ENCODE results near the gene SPIRE1.
"Not testable (repeated sequence)": the region's sequence is repeated elsewhere in the genome, so short reads cannot be mapped to it uniquely, and the experiment has no call there.

The SPIRE1 gene

DNA sequence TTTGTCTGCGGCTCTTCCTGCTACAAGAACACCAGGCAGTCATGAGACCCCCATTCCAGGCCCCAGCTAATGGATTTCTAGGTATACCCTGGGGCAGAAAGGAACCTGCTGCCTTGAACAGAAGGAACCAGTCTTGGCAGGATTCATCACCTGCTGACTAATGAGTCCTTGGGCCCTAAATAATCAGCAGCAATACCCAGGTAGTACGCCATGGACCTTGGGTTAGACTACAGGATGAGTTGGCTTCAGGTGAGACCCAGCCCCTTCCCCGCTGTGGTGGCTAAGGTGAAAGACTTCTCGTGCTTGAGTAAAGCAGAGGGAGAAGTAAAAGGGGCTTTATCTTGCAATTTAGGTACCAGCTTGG is 105.0 kb downstream of the SPIRE1 start:
- DNase-seq (ENCODE audit: low spot score), result no peak

DNA sequence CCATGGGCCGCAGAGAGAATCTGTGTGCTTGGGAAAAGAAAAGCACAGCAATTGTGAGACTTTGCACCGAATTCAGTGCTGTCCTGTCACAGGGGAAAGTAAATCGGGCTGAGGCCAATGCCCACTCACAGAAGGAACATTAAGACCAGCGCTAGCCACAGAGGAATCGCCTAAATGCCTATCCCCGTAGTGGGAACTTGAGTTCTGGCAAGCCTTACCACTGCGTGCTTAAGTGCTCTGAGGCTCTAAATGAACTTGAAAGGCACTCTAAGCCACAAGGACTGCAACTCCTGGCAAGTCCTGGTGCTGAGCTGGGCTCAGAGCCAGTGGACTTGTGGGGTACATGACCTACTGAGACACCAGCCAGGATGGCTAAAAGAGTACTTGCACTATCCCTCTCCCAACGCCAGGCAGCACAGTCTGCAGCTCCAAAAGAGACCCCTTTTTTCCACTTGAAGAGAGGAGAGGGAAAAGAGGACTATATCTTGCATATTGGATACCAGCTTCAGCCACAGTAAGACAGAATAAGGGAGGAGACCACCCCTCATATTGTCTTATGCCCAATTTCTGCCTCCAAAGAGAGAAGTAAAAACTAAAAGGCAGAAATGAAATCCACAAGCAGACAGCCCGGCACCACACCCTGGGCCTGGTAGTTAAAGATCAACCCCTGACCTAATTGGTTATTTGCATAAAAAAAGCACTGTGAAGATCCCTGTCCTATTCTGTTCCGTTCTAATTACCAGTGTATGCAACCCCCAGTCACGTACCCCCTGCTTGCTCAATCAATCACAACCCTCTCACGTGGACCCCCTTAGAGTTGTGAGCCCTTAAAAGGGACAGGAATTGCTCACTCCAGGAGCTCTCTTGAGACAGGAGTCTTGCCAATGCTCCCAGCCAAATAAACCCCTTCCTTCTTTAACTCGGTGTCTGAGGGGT is 105.7 kb downstream of the SPIRE1 start:
- not testable (repeated sequence) for DNase-seq (ENCODE audit: low spot score)

DNA sequence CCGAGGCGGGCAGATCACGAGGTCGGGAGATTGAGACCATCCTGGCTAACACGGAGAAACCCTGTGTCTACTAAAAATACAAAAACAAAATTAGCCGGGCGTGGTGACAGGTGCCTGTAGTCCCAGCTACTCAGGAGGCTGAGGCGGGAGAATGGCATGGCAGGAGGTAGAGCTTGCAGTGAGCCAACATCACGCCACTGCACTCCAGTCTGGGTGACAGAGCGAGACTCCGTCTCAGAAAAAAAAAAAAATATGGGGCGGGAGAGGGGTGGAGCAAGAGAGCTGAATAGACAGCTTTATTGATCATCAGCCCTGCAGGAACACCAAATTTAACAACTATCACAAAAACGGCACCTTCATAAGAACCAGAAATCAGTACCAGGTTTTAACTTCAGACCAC is 106.4 kb downstream of the SPIRE1 start:
- DNase-seq (ENCODE audit: low spot score), result not testable (repeated sequence)

DNA sequence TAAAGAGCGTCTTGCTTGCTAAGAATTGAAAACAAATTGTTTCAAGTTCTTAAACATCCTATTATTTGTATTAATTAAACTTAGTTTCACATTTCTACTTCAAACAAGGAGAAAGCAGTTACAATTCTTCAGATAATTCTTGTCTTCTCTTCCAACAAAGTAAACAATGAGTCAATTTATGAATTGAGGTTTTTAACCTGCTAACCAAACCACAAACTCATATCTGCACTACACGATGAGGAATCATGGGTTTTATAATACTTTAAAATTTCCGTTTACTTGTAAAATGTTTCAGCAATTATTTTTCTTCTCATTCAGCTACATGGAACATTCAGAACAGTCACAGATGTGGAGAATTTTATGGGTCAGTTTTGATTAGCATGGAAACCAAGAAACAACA is 114.2 kb downstream of the SPIRE1 start:
- no peak for DNase-seq (ENCODE audit: low spot score)

DNA sequence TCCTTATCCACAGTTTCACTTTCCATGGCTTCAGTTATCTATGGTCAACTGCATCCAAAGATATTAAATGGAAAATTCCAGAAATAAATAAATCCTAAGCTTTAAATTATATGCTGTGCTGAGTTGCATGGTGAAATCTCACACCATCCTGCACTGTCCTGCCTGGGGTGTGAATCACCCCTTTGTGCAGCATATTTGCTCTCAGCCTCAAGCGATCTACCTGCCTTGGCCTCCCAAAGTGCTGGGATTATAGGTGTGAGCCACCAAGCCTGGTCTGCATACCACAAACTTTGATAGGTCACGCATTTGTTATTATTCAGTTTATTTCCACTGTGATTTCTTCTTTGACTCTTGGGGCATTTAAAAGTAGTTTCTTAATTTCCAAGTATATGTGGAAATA is 117.2 kb downstream of the SPIRE1 start:
- no peak for DNase-seq (ENCODE audit: low spot score)

DNA sequence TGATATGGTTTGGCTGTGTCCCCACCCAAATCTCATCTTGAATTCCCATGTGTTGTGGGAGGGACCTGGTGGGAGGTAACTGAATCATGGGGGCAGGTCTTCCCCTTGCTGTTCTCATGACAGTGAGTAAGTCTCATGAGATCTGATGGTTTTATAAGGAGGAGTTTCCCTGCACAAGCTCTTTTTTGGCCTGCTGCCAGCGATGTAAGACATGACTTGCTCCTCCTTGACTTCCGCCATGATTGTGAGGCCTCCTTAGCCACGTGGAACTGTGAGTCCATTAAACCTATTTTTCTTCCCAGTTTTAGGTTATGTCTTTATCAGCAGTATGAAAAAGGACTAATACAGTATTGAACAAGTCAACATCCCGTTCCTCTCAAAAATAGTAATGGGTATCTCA is 118.7 kb downstream of the SPIRE1 start:
- not testable (repeated sequence) for DNase-seq (ENCODE audit: low spot score)

DNA sequence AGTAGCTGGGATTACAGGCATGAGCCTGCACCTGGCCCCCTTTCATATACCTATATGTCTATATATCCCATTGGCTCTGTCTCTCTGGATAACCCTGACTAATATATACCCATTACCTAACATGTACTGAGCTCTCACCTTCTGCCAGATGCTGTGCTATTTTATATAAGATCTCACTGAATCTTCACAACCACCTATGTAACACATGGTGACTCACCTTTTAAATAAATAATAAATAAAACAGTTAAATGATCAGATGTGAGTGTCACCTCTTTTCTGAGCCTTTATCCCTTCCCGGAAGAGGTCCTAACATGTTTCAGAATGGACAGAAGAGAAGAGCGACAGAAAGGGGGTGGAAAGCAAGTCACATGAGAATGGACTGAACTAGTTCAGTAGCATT is 123.1 kb downstream of the SPIRE1 start:
- DNase-seq (ENCODE audit: low spot score), result no peak

DNA sequence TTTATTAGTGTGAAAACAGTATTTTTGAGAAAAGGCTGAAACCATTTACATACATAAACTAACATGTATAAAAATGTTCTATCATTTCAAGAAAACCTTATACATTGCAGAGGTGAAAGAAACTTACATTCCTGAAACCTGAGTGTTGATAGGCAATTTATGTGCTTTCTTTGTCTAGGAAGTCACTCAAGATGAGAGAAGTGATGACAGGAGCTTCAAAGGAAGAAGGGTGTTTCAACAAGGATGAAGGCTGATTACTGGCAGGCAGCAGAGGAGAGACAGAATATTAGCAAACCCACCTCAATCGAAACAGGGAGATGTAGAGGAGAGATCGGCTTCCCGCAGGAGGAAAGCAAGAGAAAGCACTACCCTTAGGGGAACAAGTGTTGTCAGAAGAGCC is 125.2 kb downstream of the SPIRE1 start:
- no peak for DNase-seq (ENCODE audit: low spot score)

DNA sequence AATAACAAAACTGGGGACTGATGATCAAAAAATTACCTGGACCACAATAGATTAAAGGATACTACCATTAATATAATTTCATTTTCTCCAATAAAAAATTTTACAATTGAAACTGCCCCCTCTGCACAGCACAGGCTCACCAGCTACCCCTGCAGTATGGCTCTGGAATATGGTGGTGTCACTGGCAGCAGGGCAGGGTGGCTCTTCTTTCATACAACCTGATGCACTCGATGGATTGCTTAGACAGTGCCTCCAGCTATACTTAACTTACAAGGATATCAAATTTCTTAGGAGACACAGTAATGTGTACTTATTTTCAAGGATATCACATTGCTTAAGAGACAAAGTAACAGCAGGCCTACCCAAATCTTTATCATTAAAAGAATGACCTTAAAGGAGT is 126.2 kb downstream of the SPIRE1 start:
- no peak for DNase-seq (ENCODE audit: low spot score)

DNA sequence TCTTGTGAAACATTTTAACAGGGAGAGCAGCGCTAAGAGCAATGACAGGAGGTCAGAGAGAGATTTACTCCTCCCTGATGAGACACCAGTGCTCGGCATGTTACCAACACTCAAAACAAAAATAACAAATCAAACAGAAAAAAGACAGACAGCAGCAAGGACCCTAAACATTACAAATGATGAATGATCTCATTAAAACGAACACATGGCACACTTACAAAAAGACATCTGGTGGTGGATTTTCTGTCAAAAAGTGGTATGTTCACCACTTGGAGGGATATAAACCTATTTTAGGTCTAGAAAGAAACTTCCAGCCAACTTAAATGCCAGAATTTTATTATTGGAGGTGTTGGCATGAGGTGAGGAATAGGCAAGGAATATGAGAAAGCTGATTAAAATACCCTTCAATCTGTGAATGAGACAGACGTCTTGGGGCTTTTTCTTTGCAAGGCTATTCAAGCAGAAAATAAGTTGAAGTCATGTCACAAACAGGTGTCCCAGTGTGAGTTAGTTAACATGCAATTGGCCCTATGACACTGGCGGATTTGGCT is 137.4 kb downstream of the SPIRE1 start:
- no peak for DNase-seq (ENCODE audit: low spot score)

DNA sequence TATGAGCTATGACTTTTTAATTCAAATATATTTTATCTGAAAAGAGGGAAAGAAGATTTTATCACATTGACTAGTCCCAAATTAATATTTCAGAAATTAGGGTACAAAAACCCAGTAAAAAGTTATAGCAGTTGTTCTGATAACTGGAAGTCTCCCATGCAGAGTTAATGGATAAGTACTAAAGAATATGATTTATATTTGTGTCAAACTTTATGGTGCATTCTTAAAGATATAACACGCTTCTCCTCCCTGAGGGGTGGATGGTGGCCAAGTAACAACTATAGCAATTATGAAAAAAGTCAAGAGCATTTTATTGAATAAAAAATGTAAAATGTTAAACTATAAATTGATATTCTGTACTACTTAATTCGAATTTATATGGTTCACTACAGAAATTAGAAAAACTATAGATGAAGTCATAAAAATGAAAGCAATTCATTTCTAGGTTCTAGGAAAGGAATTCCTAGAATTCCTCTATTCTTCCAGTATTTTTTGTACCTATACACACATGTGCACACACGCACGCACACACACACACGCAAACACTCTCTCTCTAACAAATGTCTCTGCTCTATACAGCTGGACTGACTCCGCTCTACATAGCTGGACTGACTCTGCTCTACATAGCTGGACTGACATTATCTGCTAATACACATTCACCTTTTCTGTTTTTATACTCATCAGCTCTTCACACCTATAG is 138.9 kb downstream of the SPIRE1 start:
- DNase-seq (ENCODE audit: low spot score), result no peak

DNA sequence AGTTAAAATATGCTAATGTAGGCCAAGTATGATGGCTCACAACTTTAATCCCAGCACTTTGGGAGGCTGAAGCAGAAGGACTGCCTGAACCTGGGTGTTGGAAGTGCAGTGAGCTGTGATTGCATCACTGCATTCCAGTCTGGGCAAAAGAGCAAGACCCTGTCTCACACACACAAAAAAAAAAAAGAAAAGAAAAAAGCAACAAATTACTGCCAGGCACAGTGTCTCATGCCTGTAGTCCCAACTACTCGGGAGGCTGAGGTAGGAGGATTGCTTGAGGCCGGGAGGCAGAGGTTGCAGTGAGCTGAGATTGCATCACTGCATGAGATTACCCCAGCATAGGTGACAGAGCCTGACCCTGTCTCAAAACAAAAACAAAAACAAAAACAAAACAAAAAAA is 139.6 kb downstream of the SPIRE1 start:
- no peak for DNase-seq (ENCODE audit: low spot score)

DNA sequence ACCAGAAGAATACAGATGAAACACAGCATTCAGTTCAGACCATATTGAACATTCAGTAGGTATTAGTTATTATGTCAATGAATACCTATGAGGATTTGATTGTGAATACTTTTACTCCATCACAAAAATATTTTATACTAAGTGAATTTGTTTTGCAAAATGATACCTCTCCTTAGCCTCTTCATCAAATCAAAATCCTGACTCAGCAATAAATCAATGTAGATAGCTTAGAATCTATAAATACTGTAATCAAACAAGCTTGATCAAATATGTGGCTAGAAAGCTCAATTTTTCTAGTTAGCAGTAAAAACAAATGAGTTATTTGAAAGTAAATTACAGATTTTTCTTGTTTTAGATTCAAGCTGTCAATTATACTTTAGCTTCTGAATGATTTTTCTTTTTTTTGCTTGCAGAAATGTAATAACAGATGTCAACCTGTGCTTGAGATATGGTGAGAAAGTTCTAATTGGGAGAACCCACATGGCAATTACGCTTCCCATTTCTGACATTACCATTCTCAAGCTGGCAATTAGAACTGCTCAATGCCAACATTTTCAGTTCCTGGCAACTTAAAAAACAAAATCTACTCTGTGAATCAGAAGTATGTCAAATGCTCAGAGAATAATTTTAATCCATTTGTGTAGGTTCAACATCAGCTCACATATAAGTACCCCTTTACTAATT is 140.6 kb downstream of the SPIRE1 start:
- no peak for DNase-seq (ENCODE audit: low spot score)

DNA sequence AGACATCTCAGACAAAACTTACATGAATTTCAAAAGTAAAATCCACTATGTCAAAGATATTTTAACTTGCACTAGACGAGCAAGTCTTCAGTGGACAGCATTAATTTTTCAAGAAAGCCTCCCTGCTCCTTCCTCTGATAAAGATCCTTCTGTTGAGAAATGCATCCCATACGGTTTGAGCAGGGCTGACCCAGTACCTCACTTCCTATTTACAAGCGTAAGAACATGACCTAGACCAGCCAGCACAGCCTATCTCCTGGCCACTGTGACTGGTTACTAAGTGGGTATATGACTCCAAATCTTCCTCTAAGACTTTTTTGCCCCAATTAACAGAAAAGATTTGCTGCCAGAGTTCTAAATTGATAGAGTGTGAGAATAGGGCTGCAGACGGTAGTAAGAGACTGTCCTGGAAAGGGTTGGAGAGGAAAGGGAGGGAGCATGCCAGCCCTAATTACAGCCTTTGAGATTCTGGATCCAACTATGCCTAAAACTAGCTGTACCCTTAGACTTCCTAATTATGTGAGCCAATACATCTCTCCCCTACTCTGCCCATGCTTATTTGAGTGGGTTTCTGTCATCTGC is 141.8 kb downstream of the SPIRE1 start:
- DNase-seq (ENCODE audit: low spot score), result no peak

DNA sequence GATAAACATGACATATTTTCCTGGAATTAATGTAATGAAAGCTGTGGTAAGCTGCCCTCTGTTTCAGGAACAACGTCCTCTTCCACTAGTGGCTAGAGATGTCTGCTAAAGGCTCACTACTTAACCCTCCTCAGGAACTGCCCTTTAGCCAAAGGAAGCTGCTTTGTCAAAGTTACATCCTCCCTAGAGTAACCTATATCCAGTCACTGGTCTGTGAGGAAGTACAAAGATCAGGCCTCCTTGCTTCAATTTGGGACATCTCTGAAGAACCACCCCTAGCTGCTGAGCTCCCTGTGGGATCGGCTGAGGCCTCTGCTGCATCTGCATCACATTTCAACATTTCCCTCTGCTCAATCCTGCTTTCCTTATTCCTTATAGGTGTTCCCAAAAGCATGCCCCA is 142.4 kb downstream of the SPIRE1 start:
- DNase-seq (ENCODE audit: low spot score), result no peak

DNA sequence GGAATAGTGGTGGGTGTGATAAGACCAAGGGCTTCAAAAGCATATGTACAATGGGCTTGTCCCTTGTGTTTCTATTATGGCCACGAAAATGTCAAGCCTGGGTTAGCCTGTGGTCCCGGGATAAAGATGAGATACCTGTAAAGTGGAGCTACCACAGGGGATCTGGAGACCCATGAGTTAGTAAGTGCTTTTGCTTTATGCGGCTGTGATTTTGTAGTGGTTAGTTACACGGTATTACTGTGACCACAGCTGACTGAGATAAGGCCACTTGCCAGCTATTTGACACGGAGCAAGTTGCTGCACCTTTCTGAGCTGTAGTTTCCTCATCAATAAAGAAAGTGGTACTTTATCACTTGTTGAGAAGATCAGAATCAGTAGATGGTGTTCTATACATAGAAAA is 150.9 kb downstream of the SPIRE1 start:
- DNase-seq (ENCODE audit: low spot score), result no peak

DNA sequence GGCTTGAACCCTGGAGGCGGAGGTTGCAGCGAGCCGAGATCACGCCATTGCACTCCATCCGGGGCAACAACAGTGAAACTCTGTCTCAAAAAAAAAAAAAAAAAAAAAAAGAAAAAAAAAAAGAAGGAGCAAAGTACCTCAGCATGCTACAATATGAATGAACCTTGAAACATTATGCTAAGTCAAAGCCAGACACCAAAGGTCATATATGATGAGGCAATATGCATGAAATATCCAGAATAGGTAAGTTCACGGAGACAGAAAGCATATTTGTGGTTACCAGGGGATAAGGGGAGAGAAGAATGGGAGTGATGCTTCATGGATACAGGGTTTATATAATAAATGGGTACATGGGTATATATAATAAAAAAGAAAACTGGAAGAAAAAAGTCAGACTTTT is 156.9 kb downstream of the SPIRE1 start:
- no peak for DNase-seq (ENCODE audit: low spot score)

DNA sequence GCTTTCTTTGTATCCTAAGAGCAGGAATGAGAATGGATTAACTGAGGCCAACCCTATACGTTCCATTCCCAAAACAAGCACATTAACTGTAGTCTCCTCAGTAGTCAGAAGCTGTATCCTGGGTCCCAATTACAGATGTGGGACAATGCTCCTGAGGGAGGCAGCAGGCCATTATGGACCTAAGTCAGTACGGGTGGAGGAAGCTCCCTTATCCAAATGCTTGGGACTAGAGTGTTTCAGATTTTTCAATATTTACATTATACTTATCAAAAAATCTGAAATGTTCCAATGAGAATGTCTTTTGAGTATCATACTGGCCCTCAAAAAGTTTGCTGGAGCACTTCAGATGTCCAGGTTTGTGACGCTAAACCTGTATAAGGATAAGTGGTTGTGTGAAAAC is 160.1 kb downstream of the SPIRE1 start:
- no peak for DNase-seq (ENCODE audit: low spot score)

DNA sequence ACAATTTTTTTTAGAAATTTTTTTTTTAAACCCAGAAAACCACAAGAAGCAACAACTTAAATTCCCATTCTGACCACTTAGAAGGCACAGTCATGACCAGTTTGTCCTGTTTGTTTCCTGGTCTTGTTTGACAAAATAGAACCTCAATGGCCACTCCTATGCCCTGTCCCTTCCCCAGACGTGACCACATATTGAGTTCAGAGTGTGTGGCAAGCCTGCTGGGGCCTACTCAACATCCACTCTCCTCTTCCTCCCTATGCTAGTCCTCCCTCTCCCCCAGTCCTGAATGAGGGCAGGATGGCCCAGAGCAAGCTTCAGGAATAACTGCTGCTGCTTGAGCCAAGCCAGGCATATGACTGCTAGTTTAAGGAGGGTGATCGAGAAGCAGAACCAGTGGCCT is 160.6 kb downstream of the SPIRE1 start:
- DNase-seq (ENCODE audit: low spot score), result no peak

DNA sequence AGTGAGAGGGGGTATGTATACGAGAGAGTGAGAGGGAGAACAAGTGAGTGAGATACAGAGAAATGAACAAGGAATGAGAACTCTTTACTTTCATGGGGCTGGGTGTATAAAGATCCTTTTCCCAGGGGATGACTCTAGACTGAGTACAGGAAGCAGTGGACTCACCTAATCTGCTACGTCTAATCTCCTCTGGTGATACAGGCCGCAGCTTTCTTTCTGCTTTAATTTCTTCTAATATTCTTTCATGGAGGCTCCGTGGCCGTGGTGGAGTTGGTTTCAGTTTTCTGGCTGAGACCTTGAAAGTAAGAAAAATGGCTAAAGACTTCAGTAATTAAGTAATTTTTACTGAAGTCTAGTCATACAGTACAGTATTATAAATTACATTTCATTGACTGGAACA is 165.0 kb downstream of the SPIRE1 start:
- DNase-seq (ENCODE audit: low spot score), result no peak

DNA sequence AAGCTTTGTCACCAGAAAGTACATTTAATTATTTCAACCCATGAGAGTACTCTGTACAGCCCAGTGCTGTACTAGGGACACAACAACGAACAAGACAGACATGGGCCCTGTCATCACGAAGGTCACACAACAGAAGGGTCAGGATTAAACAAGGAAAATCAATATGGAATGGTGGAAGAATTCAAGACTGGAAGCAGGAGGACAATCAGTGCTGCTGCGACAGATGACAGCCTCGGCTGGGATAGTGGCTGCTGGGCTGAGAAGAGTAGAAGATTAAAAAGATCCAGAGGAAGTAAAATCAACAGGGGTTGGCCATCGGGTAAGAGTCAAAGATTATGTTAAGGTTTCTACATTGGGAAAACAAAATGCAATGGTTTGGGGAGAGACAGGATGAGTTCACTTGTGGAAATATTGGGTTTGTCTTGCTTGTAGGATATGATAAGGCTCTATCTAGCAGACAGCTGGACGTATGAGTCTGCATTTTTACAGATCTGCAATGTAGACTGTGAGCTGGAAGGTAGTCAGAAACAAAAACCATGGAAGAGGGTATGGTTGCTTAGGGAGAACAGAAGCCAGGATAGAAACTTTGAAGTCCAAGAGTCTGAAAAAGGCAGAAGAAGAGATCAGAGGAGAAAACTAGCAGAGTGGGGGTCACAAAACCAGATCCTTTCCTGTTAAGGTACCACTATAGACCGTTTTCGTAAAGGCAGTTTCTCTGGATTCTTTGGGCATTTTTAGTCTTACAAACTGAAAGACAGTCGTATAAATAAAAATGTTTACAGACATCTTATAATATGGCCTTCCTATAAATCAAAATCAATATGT is 166.1 kb downstream of the SPIRE1 start:
- DNase-seq (ENCODE audit: low spot score), result no peak
